HepG2 (cell line): ENCODE results near the gene NT5C. TPM values are rescaled to one million over a fixed set of nuclear protein-coding genes. Genes with fewer than 3 reads are reported as not detected.

ENCODE experiments used
- ATF4 ChIP-seq, 2 experiments: fragments of 450-650 bp in 1 of 2; sonication (generic) in 1 of 2; formaldehyde crosslinking; IDR thresholded peaks; 2 replicates each; pipeline versions ENCODE4 v1.5.0 to v1.8.0; 2020 to 2022; ENCODE audit warnings: mild to moderate bottlenecking in 1 of 2, missing genetic modification reagents in 1 of 2
- CAMTA2 ChIP-seq: sonication (generic); formaldehyde crosslinking; IDR thresholded peaks from 2 replicates; pipeline ENCODE4 v1.4.0; 2020; ENCODE audit warnings: mild to moderate bottlenecking, missing genetic modification reagents, borderline replicate concordance
- CREBL2 ChIP-seq: sonication (generic); formaldehyde crosslinking; IDR thresholded peaks from 2 replicates; pipeline ENCODE4 v1.8.1; 2023; ENCODE audit warnings: missing genetic modification reagents, mild to moderate bottlenecking, borderline replicate concordance
- DRAP1 ChIP-seq: IDR thresholded peaks from 2 replicates; pipeline ENCODE4 v1.6.1; 2016; ENCODE audit warnings: missing genetic modification reagents, missing compliant biosample characterization
- MEF2D ChIP-seq: sonication (generic); formaldehyde crosslinking; IDR thresholded peaks from 2 replicates; pipeline ENCODE4 v1.5.1; 2020; ENCODE audit warnings: mild to moderate bottlenecking, missing genetic modification reagents
- RNF219 ChIP-seq: sonication (generic); formaldehyde crosslinking; IDR thresholded peaks from 2 replicates; pipeline ENCODE4 v1.5.0; 2020; ENCODE audit warnings: mild to moderate bottlenecking, missing genetic modification reagents
- SP2 ChIP-seq: sonication (generic); formaldehyde crosslinking; IDR thresholded peaks from 2 replicates; pipeline ENCODE4 v1.5.1; 2020; ENCODE audit warnings: mild to moderate bottlenecking, missing genetic modification reagents
- TAF1 ChIP-seq: sonication (generic); formaldehyde crosslinking; IDR thresholded peaks from 2 replicates; pipeline ENCODE4 v1.4.0; 2020; ENCODE audit warnings: missing genetic modification reagents
- ZNF160 ChIP-seq: sonication (generic); formaldehyde crosslinking; IDR thresholded peaks from 2 replicates; pipeline ENCODE4 v1.8.0; 2022; ENCODE audit warnings: mild to moderate bottlenecking, inconsistent platforms, missing genetic modification reagents
- polyA plus RNA-seq, 8 experiments: library from polyadenylated mRNA; depleted of rRNA in 3 of 8; stranded (reverse) in 7 of 8; unstranded in 1 of 8; fragments of >200 nt; fragmentation: Illumina TruSeq in 4 of 8; extraction: Trizol in 4 of 8; gene quantifications; 2 replicates each; pipeline versions ENCODE4 v1.2.1 to v1.2.3, GENCODE V29; 2011 to 2016; ENCODE audit warnings: low read depth in 4 of 8, missing spikeins in 1 of 8, mixed read lengths in 1 of 8; ENCODE audit not compliant: insufficient read depth in 1 of 8
- total RNA-seq, 5 experiments: library from RNA; depleted of rRNA; stranded (reverse); fragments of >200 nt; fragmentation: Illumina TruSeq; extraction: Trizol; gene quantifications; 2 replicates each; pipeline ENCODE4 v1.2.3, GENCODE V29; 2016; ENCODE audit warnings: low read depth in 1 of 5
- TF ChIP-seq, protein P1 (sequence below): IDR thresholded peaks from 2 replicates; pipeline ENCODE4 v1.6.1; 2016
- TF ChIP-seq, protein P2 (sequence below): sonication (generic); formaldehyde crosslinking; IDR thresholded peaks from 2 replicates; pipeline ENCODE4 v1.4.0; 2020; ENCODE audit warnings: missing genetic modification reagents, borderline replicate concordance

Gene NT5C
- total and polyA plus RNA-seq, 2 of the 13 experiments (the other 11 are each of a cell fraction or from before 2014, with no cell fraction given) = 42.8 to 48.6 TPM

GRCh38 chr17:75154195-75155106 is 22.9 kb upstream of the NT5C start, which contains the start of gene JPT1 (continued):
- TF ChIP-seq, protein P1, sequence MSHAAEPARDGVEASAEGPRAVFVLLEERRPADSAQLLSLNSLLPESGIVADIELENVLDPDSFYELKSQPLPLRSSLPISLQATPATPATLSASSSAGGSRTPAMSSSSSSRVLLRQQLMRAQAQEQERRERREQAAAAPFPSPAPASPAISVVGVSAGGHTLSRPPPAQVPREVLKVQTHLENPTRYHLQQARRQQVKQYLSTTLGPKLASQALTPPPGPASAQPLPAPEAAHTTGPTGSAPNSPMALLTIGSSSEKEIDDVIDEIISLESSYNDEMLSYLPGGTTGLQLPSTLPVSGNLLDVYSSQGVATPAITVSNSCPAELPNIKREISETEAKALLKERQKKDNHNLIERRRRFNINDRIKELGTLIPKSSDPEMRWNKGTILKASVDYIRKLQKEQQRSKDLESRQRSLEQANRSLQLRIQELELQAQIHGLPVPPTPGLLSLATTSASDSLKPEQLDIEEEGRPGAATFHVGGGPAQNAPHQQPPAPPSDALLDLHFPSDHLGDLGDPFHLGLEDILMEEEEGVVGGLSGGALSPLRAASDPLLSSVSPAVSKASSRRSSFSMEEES (CRISPR knock-in tag) = peak; percentile 54
- TF ChIP-seq, protein P2, sequence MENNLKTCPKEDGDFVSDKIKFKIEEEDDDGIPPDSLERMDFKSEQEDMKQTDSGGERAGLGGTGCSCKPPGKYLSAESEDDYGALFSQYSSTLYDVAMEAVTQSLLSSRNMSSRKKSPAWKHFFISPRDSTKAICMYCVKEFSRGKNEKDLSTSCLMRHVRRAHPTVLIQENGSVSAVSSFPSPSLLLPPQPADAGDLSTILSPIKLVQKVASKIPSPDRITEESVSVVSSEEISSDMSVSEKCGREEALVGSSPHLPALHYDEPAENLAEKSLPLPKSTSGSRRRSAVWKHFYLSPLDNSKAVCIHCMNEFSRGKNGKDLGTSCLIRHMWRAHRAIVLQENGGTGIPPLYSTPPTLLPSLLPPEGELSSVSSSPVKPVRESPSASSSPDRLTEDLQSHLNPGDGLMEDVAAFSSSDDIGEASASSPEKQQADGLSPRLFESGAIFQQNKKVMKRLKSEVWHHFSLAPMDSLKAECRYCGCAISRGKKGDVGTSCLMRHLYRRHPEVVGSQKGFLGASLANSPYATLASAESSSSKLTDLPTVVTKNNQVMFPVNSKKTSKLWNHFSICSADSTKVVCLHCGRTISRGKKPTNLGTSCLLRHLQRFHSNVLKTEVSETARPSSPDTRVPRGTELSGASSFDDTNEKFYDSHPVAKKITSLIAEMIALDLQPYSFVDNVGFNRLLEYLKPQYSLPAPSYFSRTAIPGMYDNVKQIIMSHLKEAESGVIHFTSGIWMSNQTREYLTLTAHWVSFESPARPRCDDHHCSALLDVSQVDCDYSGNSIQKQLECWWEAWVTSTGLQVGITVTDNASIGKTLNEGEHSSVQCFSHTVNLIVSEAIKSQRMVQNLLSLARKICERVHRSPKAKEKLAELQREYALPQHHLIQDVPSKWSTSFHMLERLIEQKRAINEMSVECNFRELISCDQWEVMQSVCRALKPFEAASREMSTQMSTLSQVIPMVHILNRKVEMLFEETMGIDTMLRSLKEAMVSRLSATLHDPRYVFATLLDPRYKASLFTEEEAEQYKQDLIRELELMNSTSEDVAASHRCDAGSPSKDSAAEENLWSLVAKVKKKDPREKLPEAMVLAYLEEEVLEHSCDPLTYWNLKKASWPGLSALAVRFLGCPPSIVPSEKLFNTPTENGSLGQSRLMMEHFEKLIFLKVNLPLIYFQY (CRISPR knock-in tag) = peak; percentile 54
- TF ChIP-seq SP2 (peak; percentile 98), CREBL2 (CRISPR knock-in tag) (peak; percentile 24; the same call in 1 of the 2 replicates), RNF219 (CRISPR knock-in tag) (no peak), ATF4 (CRISPR knock-in tag; IDR thresholded peaks at IDR 0.05) (peak in 1 of 2 experiments; percentile 60; a peak in 1 of 4 replicates), MEF2D (peak; percentile 57), CAMTA2 (peak; percentile 89), DRAP1 (CRISPR knock-in tag) (peak; percentile 99), ZNF160 (CRISPR knock-in tag) (peak; percentile 95), TAF1 (peak; percentile 95)
